Ascending aorta (tissue), 2 donors: Measurements from ENCODE around the gene SLC35F3. TPM values are rescaled to one million over a fixed set of nuclear protein-coding genes. Genes with fewer than 3 reads are reported as not detected.

ENCODE experiments used
- DNase-seq, 2 donors: peaks; one replicate each; pipeline ENCODE4 v3.0.0-alpha.2; 2019; ENCODE audit warnings: low spot score in 2 of 2
- H3K27ac ChIP-seq, 2 donors: fragments of 200-600 bp; sonication (generic); one replicate each; pipeline ENCODE4 v1.5.1; 2016 to 2017; ENCODE audit warnings: mild to moderate bottlenecking in 1 of 2
- H3K27me3 ChIP-seq: fragments of 200-600 bp; sonication (generic); one replicate; pipeline ENCODE4 v1.5.1; 2017
- H3K36me3 ChIP-seq, 2 donors: fragments of 200-600 bp; sonication (generic); one replicate each; pipeline ENCODE4 v1.5.1; 2016
- H3K4me1 ChIP-seq, 2 donors: fragments of 200-600 bp; sonication (generic); one replicate each; pipeline ENCODE4 v1.5.1; 2016 to 2017; ENCODE audit warnings: mild to moderate bottlenecking in 1 of 2
- H3K4me3 ChIP-seq, 2 donors: fragments of 200-600 bp; sonication (generic); one replicate each; pipeline ENCODE4 v1.5.1; 2016 to 2017; ENCODE audit warnings: mild to moderate bottlenecking in 1 of 2
- H3K9me3 ChIP-seq, 2 donors: fragments of 200-600 bp; sonication (generic); one replicate each; pipeline ENCODE4 v1.5.1; 2016
- CTCF ChIP-seq, 3 experiments: fragments of 200-600 bp in 2 of 3; fragments of 450-650 bp in 1 of 3; sonication (generic) in 2 of 3; IDR thresholded peaks; one replicate each; pipeline ENCODE4 v1.5.1; 2016 to 2019; ENCODE audit warnings: antibody characterized with exemption in 3 of 3, mild to moderate bottlenecking in 1 of 3, moderate library complexity in 1 of 3
- intact Hi-C: fragments of 100-400 bp; cut with DNase I; formaldehyde crosslinking; loops from one replicate; pipeline ENCODE4 v1.15.1; 2023
- total RNA-seq: library from RNA; depleted of rRNA; stranded (reverse); fragments of >200 nt; gene quantifications from one replicate; pipeline ENCODE4 v1.1.0, GENCODE V29; 2016

The SLC35F3 gene
- total RNA-seq, 1 donor from 2014 or later: 1.4 TPM

GRCh38 chr1:233865902-233866301 is 38.6 kb upstream of the SLC35F3 start:
- Histone ChIP-seq H3K27me3 (no peaks in the 10 kb centered on the region), H3K9me3 (no peaks in the 10 kb centered on the region), H3K4me1 (no peaks in the 10 kb centered on the region), H3K27ac (no peak overlapping the region), H3K36me3 (no peaks in the 10 kb centered on the region), H3K4me3 (no peak overlapping the region)
- no peak for DNase-seq
- TF ChIP-seq CTCF (IDR thresholded peaks at IDR 0.05): no peak
- intact Hi-C loops: no loop called here

- H3K9me3 ChIP-seq: no peaks in the 10 kb centered on the region
- no peak for TF ChIP-seq CTCF (IDR thresholded peaks at IDR 0.05)
- no peaks in the 10 kb centered on the region for H3K36me3 ChIP-seq
- H3K27ac ChIP-seq: no peak overlapping the region
- H3K4me1 ChIP-seq: no peaks in the 10 kb centered on the region
- no peak overlapping the region for H3K4me3 ChIP-seq
- intact Hi-C loops: no loop called here
- no peaks in the 10 kb centered on the region for H3K27me3 ChIP-seq
- DNase-seq: no peak
These were observed 37.4 kb upstream of the SLC35F3 start for GRCh38 chr1:233867028-233867427.

DNA sequence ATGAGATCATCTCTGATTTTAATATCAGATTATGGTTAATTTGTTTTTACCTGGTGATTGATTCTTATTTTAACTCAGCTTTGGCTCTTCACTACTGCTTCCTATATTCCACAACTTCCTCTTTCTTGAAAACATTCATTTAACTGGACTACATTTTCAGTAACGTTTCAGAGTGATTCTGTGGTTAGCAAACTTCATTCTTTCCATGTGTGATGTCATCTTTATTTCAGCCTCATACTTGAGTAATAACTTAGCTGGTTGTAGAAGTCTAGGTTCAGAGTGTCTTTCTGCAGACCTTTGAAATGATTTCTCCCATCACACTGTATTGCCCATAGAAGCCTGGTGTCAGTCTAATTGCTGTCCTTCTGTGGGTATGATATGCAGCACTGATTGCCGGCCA is 36.0 kb upstream of the SLC35F3 start:
- no peak for DNase-seq
- Histone ChIP-seq H3K4me3 (no peak overlapping the region), H3K9me3 (no peaks in the 10 kb centered on the region), H3K27me3 (no peaks in the 10 kb centered on the region), H3K36me3 (no peaks in the 10 kb centered on the region), H3K4me1 (no peaks in the 10 kb centered on the region), H3K27ac (no peak overlapping the region)
- TF ChIP-seq CTCF (IDR thresholded peaks at IDR 0.05): no peak
- intact Hi-C loops: no loop called here

GRCh38 chr1:233869680-233870079 is 34.8 kb upstream of the SLC35F3 start:
- Histone ChIP-seq H3K27ac (no peak overlapping the region), H3K4me1 (no peaks in the 10 kb centered on the region), H3K27me3 (no peaks in the 10 kb centered on the region), H3K9me3 (no peaks in the 10 kb centered on the region), H3K4me3 (no peak overlapping the region), H3K36me3 (no peaks in the 10 kb centered on the region)
- no peak for TF ChIP-seq CTCF (IDR thresholded peaks at IDR 0.05)
- intact Hi-C loops: no loop called here
- no peak for DNase-seq

DNA sequence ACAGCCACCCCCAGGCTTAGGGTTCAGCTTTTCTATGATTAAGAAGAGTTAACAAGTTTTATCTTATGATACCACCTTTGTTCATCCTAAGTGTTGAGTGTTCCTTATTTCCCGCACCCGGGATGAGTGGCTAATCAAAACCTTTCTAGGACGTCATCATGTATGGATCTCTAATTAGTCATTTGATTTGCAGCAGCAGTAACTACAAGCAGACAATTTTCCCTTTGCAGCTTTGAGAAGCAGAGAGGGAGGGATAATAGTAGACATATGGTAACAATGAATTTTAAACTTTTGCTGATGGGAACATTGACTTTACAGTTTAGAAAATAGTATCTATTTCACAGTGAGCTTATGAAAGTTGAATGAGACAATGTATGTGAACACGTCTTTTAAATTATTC is 30.8 kb upstream of the SLC35F3 start:
- no peak for TF ChIP-seq CTCF (IDR thresholded peaks at IDR 0.05)
- H3K9me3 ChIP-seq: no peaks in the 10 kb centered on the region
- no peak overlapping the region for H3K27ac ChIP-seq
- DNase-seq: no peak
- H3K36me3 ChIP-seq: no peaks in the 10 kb centered on the region
- H3K4me3 ChIP-seq: no peak overlapping the region
- intact Hi-C loops: no loop called here
- no peaks in the 10 kb centered on the region for H3K27me3 ChIP-seq
- no peaks in the 10 kb centered on the region for H3K4me1 ChIP-seq

- Histone ChIP-seq H3K4me3 (no peak overlapping the region), H3K9me3 (no peaks in the 10 kb centered on the region), H3K27ac (no peak overlapping the region), H3K36me3 (no peaks in the 10 kb centered on the region), H3K4me1 (no peaks in the 10 kb centered on the region), H3K27me3 (no peaks in the 10 kb centered on the region)
- no peak for DNase-seq
- no peak for TF ChIP-seq CTCF (IDR thresholded peaks at IDR 0.05)
- intact Hi-C loops: no loop called here
These were observed 24.6 kb upstream of the SLC35F3 start for GRCh38 chr1:233879841-233880240.
